Ascending aorta (tissue), 2 donors: ENCODE results near the gene FOXP1. TPM values are rescaled to one million over a fixed set of nuclear protein-coding genes. Genes with fewer than 3 reads are reported as not detected.

Experiments used
- DNase-seq, 2 donors: peaks; one replicate each; pipeline ENCODE4 v3.0.0-alpha.2; 2019; ENCODE audit warnings: low spot score in 2 of 2
- H3K27ac ChIP-seq, 2 donors: fragments of 200-600 bp; sonication (generic); one replicate each; pipeline ENCODE4 v1.5.1; 2016 to 2017; ENCODE audit warnings: mild to moderate bottlenecking in 1 of 2
- H3K27me3 ChIP-seq: fragments of 200-600 bp; sonication (generic); one replicate; pipeline ENCODE4 v1.5.1; 2017
- H3K36me3 ChIP-seq, 2 donors: fragments of 200-600 bp; sonication (generic); one replicate each; pipeline ENCODE4 v1.5.1; 2016
- H3K4me1 ChIP-seq, 2 donors: fragments of 200-600 bp; sonication (generic); one replicate each; pipeline ENCODE4 v1.5.1; 2016 to 2017; ENCODE audit warnings: mild to moderate bottlenecking in 1 of 2
- H3K4me3 ChIP-seq, 2 donors: fragments of 200-600 bp; sonication (generic); one replicate each; pipeline ENCODE4 v1.5.1; 2016 to 2017; ENCODE audit warnings: mild to moderate bottlenecking in 1 of 2
- H3K9me3 ChIP-seq, 2 donors: fragments of 200-600 bp; sonication (generic); one replicate each; pipeline ENCODE4 v1.5.1; 2016
- intact Hi-C: fragments of 100-400 bp; cut with DNase I; formaldehyde crosslinking; loops from one replicate; pipeline ENCODE4 v1.15.1; 2023
- total RNA-seq: library from RNA; depleted of rRNA; stranded (reverse); fragments of >200 nt; gene quantifications from one replicate; pipeline ENCODE4 v1.1.0, GENCODE V29; 2016
- TF ChIP-seq, protein P1 (sequence below), 3 experiments: fragments of 200-600 bp in 2 of 3; fragments of 450-650 bp in 1 of 3; sonication (generic) in 2 of 3; IDR thresholded peaks; one replicate each; pipeline ENCODE4 v1.5.1; 2016 to 2019; ENCODE audit warnings: antibody characterized with exemption in 3 of 3, mild to moderate bottlenecking in 1 of 3, moderate library complexity in 1 of 3

Gene FOXP1
- total RNA-seq, 1 donor from 2014 or later, result 171 TPM

DNA sequence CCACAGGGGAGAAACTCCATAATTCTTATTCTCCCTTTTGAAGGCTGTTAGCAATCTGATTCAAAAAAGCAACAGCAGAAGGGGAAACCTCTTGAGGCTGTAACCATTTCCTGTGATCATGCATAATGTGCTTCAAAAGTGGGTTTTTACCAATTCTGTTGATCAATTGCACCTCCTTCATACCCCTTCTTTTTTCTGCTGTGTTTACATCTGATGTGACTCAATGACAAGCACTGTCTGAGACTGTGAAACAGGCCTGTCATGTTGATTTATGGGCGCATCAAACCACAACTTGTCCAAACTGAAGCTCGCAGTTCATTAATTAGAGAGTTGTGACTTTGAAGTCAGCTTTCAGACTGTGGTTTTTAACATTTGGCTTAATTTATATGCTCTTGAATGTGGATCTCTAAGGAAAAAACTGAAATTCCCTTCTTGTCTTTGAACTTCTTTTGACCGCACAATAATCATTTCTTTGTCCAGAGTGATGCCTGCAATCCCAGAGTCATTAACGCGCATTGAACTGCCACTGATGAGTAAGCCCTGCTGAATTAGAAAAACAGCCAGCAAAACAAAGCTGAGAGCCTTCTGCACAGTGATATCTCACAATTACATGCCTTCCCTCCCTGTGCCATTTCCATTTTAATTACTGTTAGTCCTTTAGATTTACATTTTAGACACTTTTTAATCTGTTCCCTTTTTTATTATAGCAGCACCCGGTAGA is 532.8 kb downstream of the FOXP1 start:
- Histone ChIP-seq H3K9me3 (no peaks in the 10 kb centered on the region), H3K4me3 (no peak overlapping the region), H3K27ac (peak overlapping the region; percentile 37 to 45), H3K36me3 (peaks cover 20 to 41% of the 10 kb centered on the region in 2 donors), H3K27me3 (no peaks in the 10 kb centered on the region), H3K4me1 (peaks cover 4 to 86% of the 10 kb centered on the region in 2 donors)
- no peak for DNase-seq
- intact Hi-C loops, result loop anchor here (2.0 kb wide), 1 partner anchor 16 kb away; no protein-coding TSS in a partner anchor
- TF ChIP-seq, protein P1, sequence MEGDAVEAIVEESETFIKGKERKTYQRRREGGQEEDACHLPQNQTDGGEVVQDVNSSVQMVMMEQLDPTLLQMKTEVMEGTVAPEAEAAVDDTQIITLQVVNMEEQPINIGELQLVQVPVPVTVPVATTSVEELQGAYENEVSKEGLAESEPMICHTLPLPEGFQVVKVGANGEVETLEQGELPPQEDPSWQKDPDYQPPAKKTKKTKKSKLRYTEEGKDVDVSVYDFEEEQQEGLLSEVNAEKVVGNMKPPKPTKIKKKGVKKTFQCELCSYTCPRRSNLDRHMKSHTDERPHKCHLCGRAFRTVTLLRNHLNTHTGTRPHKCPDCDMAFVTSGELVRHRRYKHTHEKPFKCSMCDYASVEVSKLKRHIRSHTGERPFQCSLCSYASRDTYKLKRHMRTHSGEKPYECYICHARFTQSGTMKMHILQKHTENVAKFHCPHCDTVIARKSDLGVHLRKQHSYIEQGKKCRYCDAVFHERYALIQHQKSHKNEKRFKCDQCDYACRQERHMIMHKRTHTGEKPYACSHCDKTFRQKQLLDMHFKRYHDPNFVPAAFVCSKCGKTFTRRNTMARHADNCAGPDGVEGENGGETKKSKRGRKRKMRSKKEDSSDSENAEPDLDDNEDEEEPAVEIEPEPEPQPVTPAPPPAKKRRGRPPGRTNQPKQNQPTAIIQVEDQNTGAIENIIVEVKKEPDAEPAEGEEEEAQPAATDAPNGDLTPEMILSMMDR (IDR thresholded peaks at IDR 0.05), result no peak

DNA sequence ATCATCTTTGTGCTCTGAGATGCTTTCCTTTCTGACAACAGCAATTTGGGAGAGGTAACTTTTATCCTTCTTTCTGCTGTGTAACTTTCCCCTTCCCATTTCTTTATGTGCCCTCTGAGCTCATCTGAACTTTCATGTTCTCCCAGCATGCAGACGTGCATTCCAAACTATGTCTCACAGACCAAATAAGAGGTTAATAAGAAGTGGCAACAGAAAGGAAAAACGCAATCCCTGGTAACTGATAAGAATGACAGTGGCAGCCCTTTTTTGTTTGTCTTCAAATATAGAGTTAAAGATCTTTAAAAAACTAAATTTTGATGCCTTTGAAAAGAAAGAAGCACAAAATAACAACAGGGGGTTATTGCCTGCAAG is 533.4 kb downstream of the FOXP1 start:
- Histone ChIP-seq H3K4me3 (no peak overlapping the region), H3K9me3 (no peaks in the 10 kb centered on the region), H3K36me3 (peaks cover 24 to 47% of the 10 kb centered on the region in 2 donors), H3K4me1 (peaks cover 4 to 90% of the 10 kb centered on the region in 2 donors), H3K27ac (peak overlapping the region; percentile 37 to 45), H3K27me3 (no peaks in the 10 kb centered on the region)
- no peak for DNase-seq
- TF ChIP-seq, protein P1 (IDR thresholded peaks at IDR 0.05), result no peak
- intact Hi-C loops, result loop anchor here (2.0 kb wide), 1 partner anchor 15 kb away; no protein-coding TSS in a partner anchor

DNA sequence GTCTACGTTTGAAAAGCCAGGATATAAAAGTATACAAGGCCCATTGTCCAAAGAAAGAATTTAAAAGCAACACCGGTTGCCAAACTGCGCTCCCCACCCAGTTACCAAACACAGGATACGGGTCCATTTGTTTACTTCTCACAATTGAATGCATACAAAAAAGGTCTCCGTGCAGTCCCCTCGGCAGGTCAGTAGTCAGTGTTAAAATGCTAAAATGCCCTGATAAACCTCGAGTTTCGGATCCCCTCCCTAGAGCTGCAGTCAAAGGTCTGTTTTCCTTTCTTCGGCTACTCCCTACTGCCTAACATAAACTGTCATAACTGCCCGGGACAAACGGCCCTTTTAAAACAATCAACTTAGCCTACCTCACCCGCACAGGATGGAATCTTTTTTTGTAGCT is 534.6 kb downstream of the FOXP1 start:
- Histone ChIP-seq H3K27ac (peak overlapping the region; percentile 37 to 45), H3K36me3 (peaks cover 33 to 57% of the 10 kb centered on the region in 2 donors), H3K4me1 (peaks cover 0 to 84% of the 10 kb centered on the region in 2 donors), H3K27me3 (no peaks in the 10 kb centered on the region), H3K9me3 (no peaks in the 10 kb centered on the region), H3K4me3 (peak overlapping the region in 1 of 2 donors; percentile 43)
- intact Hi-C loops, result no loop called here
- TF ChIP-seq, protein P1 (IDR thresholded peaks at IDR 0.05), result no peak
- no peak for DNase-seq

DNA sequence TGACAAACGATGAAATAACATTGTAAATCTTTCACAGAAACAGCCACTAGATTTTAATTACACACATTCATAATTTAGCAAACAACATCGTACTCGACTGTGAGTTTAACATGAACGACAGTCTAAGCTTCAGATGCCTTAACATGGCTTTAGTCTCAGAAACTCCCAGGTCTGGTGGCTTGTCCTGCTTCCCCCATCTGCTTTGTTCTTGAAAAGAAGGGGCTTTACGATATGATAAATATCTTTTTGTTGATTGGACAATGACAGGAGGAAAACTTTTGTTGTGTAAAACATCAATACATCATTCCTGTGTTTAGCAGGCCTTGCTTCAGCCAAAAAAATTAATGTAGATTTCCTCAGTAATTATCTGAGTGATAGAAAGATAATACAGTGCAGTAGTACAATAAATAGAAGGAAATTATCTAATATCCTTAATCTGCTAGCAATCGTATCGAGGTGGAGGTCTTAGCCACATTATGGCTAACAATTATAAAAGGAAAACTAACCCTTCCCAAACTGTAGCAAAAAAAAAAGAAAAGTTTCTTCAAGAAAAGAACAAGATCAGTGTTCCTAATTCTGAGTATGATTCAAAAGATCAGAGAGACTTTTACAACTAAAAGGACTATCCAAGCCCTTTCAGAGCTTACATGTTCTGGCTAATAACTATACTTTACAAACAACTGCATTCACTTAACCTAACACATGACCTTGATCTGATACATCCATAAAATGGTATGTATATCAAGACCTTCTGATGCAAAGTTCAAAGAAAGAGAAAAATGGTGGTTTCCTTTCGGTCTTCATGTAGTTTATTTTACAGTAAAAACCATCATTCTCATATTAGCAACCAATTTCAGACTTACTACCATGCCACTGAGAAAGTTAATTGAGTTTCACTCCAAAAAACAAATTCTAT is 535.7 kb downstream of the FOXP1 start:
- H3K4me3 ChIP-seq, result no peak overlapping the region
- no peaks in the 10 kb centered on the region for H3K27me3 ChIP-seq
- H3K27ac ChIP-seq, result peak overlapping the region; percentile 27 to 45
- TF ChIP-seq, protein P1 (IDR thresholded peaks at IDR 0.05), result no peak
- peaks cover 37 to 68% of the 10 kb centered on the region in 2 donors for H3K36me3 ChIP-seq
- H3K4me1 ChIP-seq, result peaks cover 0 to 73% of the 10 kb centered on the region in 2 donors
- DNase-seq, result no peak
- no peaks in the 10 kb centered on the region for H3K9me3 ChIP-seq
- intact Hi-C loops, result no loop called here

DNA sequence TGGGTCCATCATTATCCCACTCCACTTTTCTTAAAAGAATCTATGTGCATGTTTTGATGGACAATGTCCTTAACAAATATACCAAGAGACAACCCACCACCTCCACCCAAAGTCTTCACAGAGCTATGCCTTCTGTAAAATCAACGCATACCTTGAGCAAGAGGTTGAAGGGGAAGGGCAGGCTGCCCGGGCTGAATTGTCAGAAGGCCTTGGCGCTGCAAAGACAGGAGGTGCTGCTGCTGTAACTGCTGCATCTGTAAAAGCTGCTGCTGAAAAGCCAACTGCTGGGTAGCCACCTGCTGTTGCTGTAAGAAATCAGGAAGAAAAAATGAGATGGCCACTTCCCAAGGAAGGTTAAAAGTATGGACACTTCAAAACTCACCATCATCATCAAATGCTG is 536.7 kb downstream of the FOXP1 start:
- intact Hi-C loops, result no loop called here
- Histone ChIP-seq H3K27ac (peak overlapping the region in 1 of 2 donors; percentile 45), H3K4me3 (no peak overlapping the region), H3K9me3 (no peaks in the 10 kb centered on the region), H3K36me3 (peaks cover 37 to 68% of the 10 kb centered on the region in 2 donors), H3K4me1 (peaks cover 0 to 63% of the 10 kb centered on the region in 2 donors), H3K27me3 (no peaks in the 10 kb centered on the region)
- no peak for DNase-seq
- TF ChIP-seq, protein P1 (IDR thresholded peaks at IDR 0.05), result no peak
